HEK293T (cell line): ENCODE measurements around the gene TNFRSF8.

Experiments
- FOXM1 ChIP-seq: fragments of 450-650 bp; IDR thresholded peaks from 2 replicates; pipeline ENCODE4 v1.6.1; 2017; ENCODE audit warnings: mild to moderate bottlenecking, borderline replicate concordance
- SP1 ChIP-seq: fragments of 450-650 bp; IDR thresholded peaks from 2 replicates; pipeline ENCODE4 v1.6.1; 2017
- ZNF384 ChIP-seq: fragments of 450-650 bp; IDR thresholded peaks from 2 replicates; pipeline ENCODE4 v1.6.1; 2016

- TF ChIP-seq FOXM1 = no peak
- TF ChIP-seq ZNF384 = no peak
- TF ChIP-seq SP1 = no peak
Observed at GRCh38 chr1:12183095-12183794, 120.1 kb downstream of the TNFRSF8 start.
